T-cell (primary cell): ENCODE measurements around the gene SYNE1. TPM values are rescaled to one million over a fixed set of nuclear protein-coding genes. Genes with fewer than 3 reads are reported as not detected.

Experiments used
- ATAC-seq, 4 experiments: fragments of 200-7000 bp in 3 of 4; fragments of 150-1000 bp in 1 of 4; cut with Tn5 transposase; replicated peaks in 1 of 4; 1 replicate in 3 of 4; 2 replicates in 1 of 4; pipeline ENCODE4 v1.10.0; 2021; ENCODE audit warnings: moderate library complexity in 3 of 4, mild to moderate bottlenecking in 2 of 4, moderate number of reproducible peaks in 1 of 4
- CTCF ChIA-PET, 2 donors: fragments of 300-600 bp; sonication (Branson Sonifier 250); formaldehyde crosslinking; loops; one replicate each; lab custom pipeline; 2022; ENCODE audit warnings: antibody characterized with exemption in 2 of 2; lab: Charles Lee
- POLR2A ChIA-PET, 2 donors: fragments of 300-600 bp; sonication (Branson Sonifier 250); formaldehyde crosslinking; loops; one replicate each; lab custom pipeline; 2022; ENCODE audit warnings: antibody characterized with exemption in 2 of 2; lab: Charles Lee
- DNase-seq, 35 experiments: peaks; one replicate each; pipeline versions ENCODE4 v3.0.0 to v3.0.0-alpha.2; 2013 to 2023
- H3K27ac ChIP-seq: one replicate; pipeline ENCODE4 v1.5.1; 2013; ENCODE audit warnings: low read length
- H3K27me3 ChIP-seq, 2 experiments: replicated peaks in 1 of 2; 1 replicate in 1 of 2; 2 replicates in 1 of 2; pipeline versions ENCODE4 v1.6.1 to v1.7.0; 2013; ENCODE audit warnings: low read length in 1 of 2, mixed read lengths in 1 of 2; ENCODE audit not compliant: control insufficient read depth in 2 of 2, insufficient read depth in 2 of 2; ENCODE audit errors: extremely low read depth in 1 of 2
- H3K36me3 ChIP-seq, 2 donors: 1 replicate in 1 of 2; 2 replicates in 1 of 2; pipeline versions ENCODE4 v1.6.1 to v1.7.0; 2013; ENCODE audit warnings: low read length in 1 of 2; ENCODE audit not compliant: control insufficient read depth in 2 of 2, insufficient read depth in 1 of 2; ENCODE audit errors: extremely low read depth in 1 of 2
- H3K4me1 ChIP-seq, 2 experiments: 1 replicate in 1 of 2; 2 replicates in 1 of 2; pipeline versions ENCODE4 v1.6.1 to v1.7.0; 2013; ENCODE audit warnings: low read length in 2 of 2, mixed read lengths in 1 of 2; ENCODE audit not compliant: insufficient read depth in 2 of 2, control insufficient read depth in 1 of 2; ENCODE audit errors: extremely low read depth in 1 of 2
- H3K4me3 ChIP-seq, 2 donors: 1 replicate in 1 of 2; 2 replicates in 1 of 2; pipeline versions ENCODE4 v1.5.1 to v1.7.0; 2013; ENCODE audit warnings: mild to moderate bottlenecking in 2 of 2, low read length in 1 of 2, moderate library complexity in 1 of 2; ENCODE audit not compliant: control insufficient read depth in 1 of 2; ENCODE audit errors: extremely low read depth in 1 of 2
- H3K9me3 ChIP-seq: 2 replicates; pipeline ENCODE4 v1.7.0; 2013
- H3K27ac Mint-ChIP-seq, 2 donors: one replicate each; pipeline ENCODE4 v1.8.0; 2020 to 2021; ENCODE audit warnings: mild to moderate bottlenecking in 2 of 2, mixed read lengths in 2 of 2
- H3K27me3 Mint-ChIP-seq, 2 donors: one replicate each; pipeline ENCODE4 v1.8.0; 2021 to 2022; ENCODE audit warnings: mixed read lengths in 2 of 2
- H3K36me3 Mint-ChIP-seq: one replicate; pipeline ENCODE4 v1.8.0; 2021; ENCODE audit warnings: mixed read lengths
- H3K4me1 Mint-ChIP-seq, 3 donors: one replicate each; pipeline ENCODE4 v1.8.0; 2020 to 2022; ENCODE audit warnings: mixed read lengths in 3 of 3, mild to moderate bottlenecking in 1 of 3
- H3K4me3 Mint-ChIP-seq, 3 donors: one replicate each; pipeline ENCODE4 v1.8.0; 2020 to 2022; ENCODE audit warnings: mild to moderate bottlenecking in 3 of 3, mixed read lengths in 3 of 3, moderate library complexity in 3 of 3
- H3K9me3 Mint-ChIP-seq, 3 donors: one replicate each; pipeline ENCODE4 v1.8.0; 2020 to 2022; ENCODE audit warnings: mixed read lengths in 3 of 3
- WGBS: methylation state at CpG from one replicate; pipeline ENCODE4 v1.1.5; 2013; ENCODE audit warnings: missing lambda C conversion rate; ENCODE audit not compliant: insufficient coverage; 5-methylcytosine and 5-hydroxymethylcytosine counted together
- total RNA-seq, 35 experiments: library from RNA in 6 of 35; stranded (reverse) in 6 of 35; fragments of 120-200 nt in 1 of 35; gene quantifications; one replicate each; pipeline versions ENCODE4 v1.2.1 to v1.2.4 and lab custom pipeline; 2013 to 2026

The SYNE1 gene
- total RNA-seq, 5 donors from 2014 or later (not counting 1 experiment from before 2014, with no cell fraction given), result 174 to 235 (median 192) TPM

DNA sequence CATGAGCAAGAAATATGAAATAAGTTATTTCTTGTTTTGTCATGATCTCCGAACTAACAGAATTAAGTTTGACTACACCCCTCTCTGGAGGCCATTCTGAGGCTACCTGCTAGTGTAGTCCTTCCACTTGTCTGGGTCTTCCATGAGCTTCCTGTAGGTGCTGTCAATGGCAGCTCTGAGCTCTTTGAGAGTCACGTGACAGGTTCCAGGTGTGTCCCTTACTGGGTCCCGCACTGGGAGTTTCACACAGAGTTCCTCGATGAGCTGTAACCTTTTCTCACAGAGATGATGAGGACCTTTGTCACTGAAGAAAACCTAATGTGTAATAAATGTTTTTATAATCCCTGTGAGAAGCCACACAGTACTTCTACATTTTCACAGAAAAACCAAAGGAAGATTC lies 186.6 kb downstream of the SYNE1 start:
- H3K27me3 Mint-ChIP-seq, result peaks cover 4% of the 10 kb centered on the region in 2 donors
- H3K27me3 ChIP-seq, result no peaks in the 10 kb centered on the region
- H3K9me3 ChIP-seq, result no peaks in the 10 kb centered on the region
- H3K4me3 ChIP-seq, result no peak overlapping the region
- no peaks in the 10 kb centered on the region for H3K4me1 ChIP-seq
- no peak overlapping the region for H3K27ac Mint-ChIP-seq
- WGBS, result 100% methylated on average over 1 of the region's 4 CpGs
- H3K27ac ChIP-seq, result no peak overlapping the region
- POLR2A ChIA-PET, result no interaction called here
- peaks cover 0 to 3% (median 0%) of the 10 kb centered on the region in 3 donors for H3K9me3 Mint-ChIP-seq
- no peak for ATAC-seq
- CTCF ChIA-PET, result no interaction called here
- H3K4me3 Mint-ChIP-seq, result no peak overlapping the region
- H3K36me3 Mint-ChIP-seq, result no peaks in the 10 kb centered on the region
- H3K36me3 ChIP-seq, result peaks cover 0 to 4% of the 10 kb centered on the region in 2 donors
- H3K4me1 Mint-ChIP-seq, result no peaks in the 10 kb centered on the region
- no peak for DNase-seq

GRCh38 chr6:152441902-152442301 lies 195.3 kb downstream of the SYNE1 start:
- no peaks in the 10 kb centered on the region for H3K4me1 Mint-ChIP-seq
- ChIA-PET POLR2A (no interaction called here), CTCF (interaction anchor here in 1 of 2 donors (1.2 kb wide), 1 partner anchor 9 kb away, joined by 3 read pairs; no protein-coding TSS in a partner anchor)
- H3K4me3 Mint-ChIP-seq, result no peak overlapping the region
- no peak overlapping the region for H3K27ac Mint-ChIP-seq
- no peaks in the 10 kb centered on the region for H3K9me3 Mint-ChIP-seq
- ATAC-seq (no peak), DNase-seq (no peak)
- no peaks in the 10 kb centered on the region for H3K36me3 Mint-ChIP-seq
- no peaks in the 10 kb centered on the region for H3K4me1 ChIP-seq
- H3K4me3 ChIP-seq, result no peak overlapping the region
- peaks cover 0 to 9% of the 10 kb centered on the region in 2 donors for H3K27me3 Mint-ChIP-seq
- H3K27ac ChIP-seq, result no peak overlapping the region
- WGBS, result 92% methylated on average over 11 of the region's 15 CpGs
- no peaks in the 10 kb centered on the region for H3K9me3 ChIP-seq
- H3K27me3 ChIP-seq, result no peaks in the 10 kb centered on the region
- peaks cover 0 to 3% of the 10 kb centered on the region in 2 donors for H3K36me3 ChIP-seq

- H3K27ac Mint-ChIP-seq, result no peak overlapping the region
- H3K9me3 ChIP-seq, result no peaks in the 10 kb centered on the region
- H3K27me3 ChIP-seq, result peaks cover 0 to 2% of the 10 kb centered on the region in 2 experiments
- H3K27ac ChIP-seq, result no peak overlapping the region
- ATAC-seq (no peak), DNase-seq (no peak)
- H3K9me3 Mint-ChIP-seq, result no peaks in the 10 kb centered on the region
- ChIA-PET POLR2A (no interaction called here), CTCF (interaction anchor here in 1 of 2 donors (0.6 kb wide), 1 partner anchor 233 kb away, joined by 4 read pairs; no protein-coding TSS in a partner anchor)
- H3K36me3 Mint-ChIP-seq, result no peaks in the 10 kb centered on the region
- WGBS, result no CpG with 5 or more reads among the region's 3 CpGs
- H3K36me3 ChIP-seq, result no peaks in the 10 kb centered on the region
- H3K4me3 ChIP-seq, result no peak overlapping the region
- H3K4me3 Mint-ChIP-seq, result no peak overlapping the region
- peaks cover 1 to 12% of the 10 kb centered on the region in 2 donors for H3K27me3 Mint-ChIP-seq
- H3K4me1 Mint-ChIP-seq, result no peaks in the 10 kb centered on the region
- H3K4me1 ChIP-seq, result no peaks in the 10 kb centered on the region
Measured at GRCh38 chr6:152435816-152436215, 201.3 kb downstream of the SYNE1 start.

DNA sequence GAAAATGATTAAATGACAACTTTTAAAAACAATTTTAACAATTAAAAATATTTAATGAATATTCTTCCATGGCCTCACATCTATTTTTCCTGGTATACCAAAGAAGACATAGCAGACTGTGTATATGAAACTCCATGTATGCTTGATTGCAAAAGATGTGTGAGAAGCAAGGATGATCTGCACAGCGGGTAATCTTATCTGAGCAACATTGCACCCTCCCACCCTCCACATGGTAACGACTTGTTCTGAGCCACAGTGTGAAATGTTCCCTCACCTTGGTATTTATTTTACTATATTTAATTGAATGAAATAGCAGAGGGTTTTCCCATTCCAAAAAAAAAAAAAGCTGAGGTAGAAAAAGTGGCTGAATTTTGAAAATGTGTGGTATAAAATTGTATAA lies 204.4 kb downstream of the SYNE1 start:
- Mint-ChIP-seq H3K4me1 (no peaks in the 10 kb centered on the region), H3K27ac (no peak overlapping the region), H3K36me3 (no peaks in the 10 kb centered on the region), H3K9me3 (no peaks in the 10 kb centered on the region), H3K4me3 (no peak overlapping the region), H3K27me3 (peaks cover 1 to 8% of the 10 kb centered on the region in 2 donors)
- no peaks in the 10 kb centered on the region for H3K9me3 ChIP-seq
- POLR2A ChIA-PET, result no interaction called here
- DNase-seq (no peak), ATAC-seq (no peak)
- no peak overlapping the region for H3K4me3 ChIP-seq
- H3K4me1 ChIP-seq, result no peaks in the 10 kb centered on the region
- H3K27me3 ChIP-seq, result peaks cover 0 to 2% of the 10 kb centered on the region in 2 experiments
- no CpG with 5 or more reads among the region's 2 CpGs for WGBS
- no peak overlapping the region for H3K27ac ChIP-seq
- H3K36me3 ChIP-seq, result no peaks in the 10 kb centered on the region
- CTCF ChIA-PET, result interaction anchor here in 1 of 2 donors (0.6 to 0.8 kb wide), 2 partner anchors 10 to 155 kb away, joined by 3 read pairs; no protein-coding TSS in a partner anchor

DNA sequence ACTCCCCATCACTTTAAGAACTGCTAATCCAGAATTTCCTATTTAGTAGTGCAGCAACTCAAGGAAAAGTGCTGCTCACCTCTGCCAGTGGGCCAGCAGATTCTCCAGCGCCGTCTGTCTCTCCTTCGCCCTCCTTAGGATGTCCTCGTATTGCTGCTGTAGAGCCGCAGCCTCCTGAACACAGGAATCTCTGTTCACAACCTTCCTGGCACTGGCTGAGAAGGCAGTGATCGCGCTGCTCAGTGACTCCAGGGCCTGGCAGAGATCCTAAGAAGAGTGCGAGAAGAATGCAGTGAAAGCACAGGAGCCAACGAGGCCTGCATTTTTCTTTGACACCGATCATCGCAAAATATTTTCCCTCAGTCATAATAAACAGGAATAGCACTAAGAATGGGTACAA lies 209.0 kb downstream of the SYNE1 start:
- DNase-seq (no peak), ATAC-seq (no peak)
- Mint-ChIP-seq H3K27ac (no peak overlapping the region), H3K9me3 (peaks cover 0 to 3% (median 0%) of the 10 kb centered on the region in 3 donors), H3K36me3 (no peaks in the 10 kb centered on the region), H3K4me1 (no peaks in the 10 kb centered on the region), H3K27me3 (peaks cover 7 to 34% of the 10 kb centered on the region in 2 donors), H3K4me3 (no peak overlapping the region)
- POLR2A ChIA-PET, result no interaction called here
- Histone ChIP-seq H3K36me3 (no peaks in the 10 kb centered on the region), H3K4me1 (no peaks in the 10 kb centered on the region), H3K27me3 (no peaks in the 10 kb centered on the region), H3K4me3 (no peak overlapping the region), H3K27ac (no peak overlapping the region), H3K9me3 (no peaks in the 10 kb centered on the region)
- WGBS, result 90% methylated on average over 7 of the region's 11 CpGs
- CTCF ChIA-PET, result no interaction called here

DNA sequence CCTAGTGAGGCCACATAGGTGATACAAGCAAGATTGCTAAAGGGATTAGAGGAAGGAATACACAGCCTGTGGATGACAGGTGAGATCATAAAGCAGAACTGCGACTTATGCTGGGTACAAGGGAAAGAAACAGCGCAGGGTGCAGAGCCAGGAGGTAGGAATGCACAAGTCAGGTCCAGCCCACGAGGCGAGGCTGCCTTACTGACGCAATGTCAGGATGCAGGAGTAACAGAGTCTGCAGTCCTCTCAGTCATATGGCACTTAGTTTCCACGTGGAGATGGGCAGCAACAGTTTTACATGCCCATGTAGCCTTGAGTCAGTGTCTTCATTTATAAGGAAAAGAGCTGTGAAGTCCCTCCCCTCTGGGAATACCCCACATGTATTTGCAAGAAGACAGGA lies 210.9 kb downstream of the SYNE1 start:
- H3K4me1 Mint-ChIP-seq, result no peaks in the 10 kb centered on the region

More for the DNA sequence above, 210.9 kb downstream of the SYNE1 start:
- H3K9me3 Mint-ChIP-seq, result peaks cover 2 to 3% (median 2%) of the 10 kb centered on the region in 3 donors
- DNase-seq, result no peak
- no peak overlapping the region for H3K4me3 ChIP-seq
- CTCF ChIA-PET, result interaction anchor here in 1 of 2 donors (0.5 kb wide), 1 partner anchor 1349 kb away, joined by 6 read pairs; no protein-coding TSS in a partner anchor
- peaks cover 7 to 33% of the 10 kb centered on the region in 2 donors for H3K27me3 Mint-ChIP-seq
- WGBS, result 78% methylated on average over 6 of the region's 6 CpGs
- H3K36me3 ChIP-seq, result no peaks in the 10 kb centered on the region
- no peak overlapping the region for H3K27ac ChIP-seq
- no peak overlapping the region for H3K27ac Mint-ChIP-seq
- ATAC-seq, result no peak
- no peaks in the 10 kb centered on the region for H3K9me3 ChIP-seq
- no peak overlapping the region for H3K4me3 Mint-ChIP-seq
- H3K36me3 Mint-ChIP-seq, result no peaks in the 10 kb centered on the region
- H3K27me3 ChIP-seq, result no peaks in the 10 kb centered on the region
- POLR2A ChIA-PET, result no interaction called here
- H3K4me1 ChIP-seq, result no peaks in the 10 kb centered on the region
